Measurements from ENCODE around the gene FAM237B. TPM values are rescaled to one million over a fixed set of nuclear protein-coding genes. Genes with fewer than 3 reads are reported as not detected.

FAM237B gene
- total RNA-seq, 5 donors from 2014 or later (not counting 1 experiment from before 2014, with no cell fraction given), result not detected

DNA sequence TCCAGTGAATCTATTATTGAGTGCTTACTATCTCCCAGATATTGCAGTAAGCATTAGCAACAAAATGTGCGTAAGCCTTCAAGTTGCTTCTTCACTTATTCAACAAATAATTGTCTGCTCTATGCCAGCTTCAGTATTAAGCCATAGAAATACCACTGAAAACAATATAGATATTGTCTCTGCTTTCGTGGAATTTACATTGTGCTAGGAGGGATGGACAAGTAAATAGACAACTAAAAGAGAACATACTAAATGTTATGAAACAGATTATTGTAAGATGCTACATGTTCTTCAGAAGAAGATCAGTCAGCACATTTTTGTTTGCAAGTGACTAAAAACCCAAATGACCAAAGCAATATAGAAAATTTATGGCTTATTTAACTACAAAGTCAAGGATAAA, 48.9 kb downstream of the FAM237B start:
- Histone ChIP-seq H3K4me3 (ENCODE audit: control insufficient read depth in 1 of 2, extremely low read depth in 1 of 2, low read length in 1 of 2) (no peak overlapping the region), H3K27me3 (replicated peaks in 1 of 2; ENCODE audit: control insufficient read depth in 2 of 2, extremely low read depth in 1 of 2, insufficient read depth in 2 of 2, low read length in 1 of 2) (no peaks in the 10 kb centered on the region), H3K9me3 (no peaks in the 10 kb centered on the region), H3K36me3 (ENCODE audit: control insufficient read depth in 2 of 2, extremely low read depth in 1 of 2, insufficient read depth in 1 of 2, low read length in 1 of 2) (no peaks in the 10 kb centered on the region), H3K27ac (ENCODE audit: low read length) (no peak overlapping the region), H3K4me1 (ENCODE audit: control insufficient read depth in 1 of 2, extremely low read depth in 1 of 2, insufficient read depth in 2 of 2, low read length in 2 of 2) (no peaks in the 10 kb centered on the region)
- WGBS (ENCODE audit: insufficient coverage), result no CpG with 5 or more reads among the region's 2 CpGs
- Mint-ChIP-seq H3K27ac (no peak overlapping the region), H3K36me3 (no peaks in the 10 kb centered on the region), H3K9me3 (no peaks in the 10 kb centered on the region), H3K27me3 (no peaks in the 10 kb centered on the region), H3K4me1 (no peaks in the 10 kb centered on the region), H3K4me3 (no peak overlapping the region)
- no peak for DNase-seq
- CTCF ChIA-PET, result no interaction called here
- POLR2A ChIA-PET, result no interaction called here
- no peak for ATAC-seq (replicated peaks in 1 of 4)

DNA sequence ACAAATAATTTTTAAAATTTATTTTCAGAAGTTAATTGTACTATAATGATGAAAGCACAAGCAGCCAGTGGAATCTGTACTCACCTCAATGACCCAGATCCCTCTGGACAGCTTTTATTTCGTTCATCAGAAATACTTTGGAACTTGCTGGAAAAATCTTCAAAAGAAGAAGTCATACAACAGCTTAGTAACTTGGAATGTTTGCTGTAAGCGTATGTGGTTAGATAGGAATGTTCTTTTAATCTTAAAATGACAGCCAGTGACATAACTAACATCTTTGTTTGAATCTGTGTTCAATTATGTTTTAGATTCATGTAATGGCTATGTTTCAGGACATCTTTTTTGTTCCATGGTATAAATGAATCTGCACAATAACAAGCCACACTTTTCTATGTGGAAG, 49.4 kb downstream of the FAM237B start:
- Histone ChIP-seq H3K4me3 (ENCODE audit: control insufficient read depth in 1 of 2, extremely low read depth in 1 of 2, low read length in 1 of 2) (no peak overlapping the region), H3K27me3 (replicated peaks in 1 of 2; ENCODE audit: control insufficient read depth in 2 of 2, extremely low read depth in 1 of 2, insufficient read depth in 2 of 2, low read length in 1 of 2) (no peaks in the 10 kb centered on the region), H3K36me3 (ENCODE audit: control insufficient read depth in 2 of 2, extremely low read depth in 1 of 2, insufficient read depth in 1 of 2, low read length in 1 of 2) (no peaks in the 10 kb centered on the region), H3K27ac (ENCODE audit: low read length) (no peak overlapping the region), H3K4me1 (ENCODE audit: control insufficient read depth in 1 of 2, extremely low read depth in 1 of 2, insufficient read depth in 2 of 2, low read length in 2 of 2) (no peaks in the 10 kb centered on the region), H3K9me3 (no peaks in the 10 kb centered on the region)
- WGBS (ENCODE audit: insufficient coverage), result 100% methylated on average over 1 of the region's 2 CpGs
- ATAC-seq (replicated peaks in 1 of 4), result no peak
- no peak overlapping the region for H3K4me3 Mint-ChIP-seq
- POLR2A ChIA-PET, result no interaction called here
- H3K4me1 Mint-ChIP-seq, result no peaks in the 10 kb centered on the region
- no peaks in the 10 kb centered on the region for H3K27me3 Mint-ChIP-seq
- H3K27ac Mint-ChIP-seq, result no peak overlapping the region
- H3K9me3 Mint-ChIP-seq, result no peaks in the 10 kb centered on the region
- CTCF ChIA-PET, result no interaction called here
- DNase-seq, result no peak
- H3K36me3 Mint-ChIP-seq, result no peaks in the 10 kb centered on the region

- no peaks in the 10 kb centered on the region for H3K4me1 ChIP-seq (ENCODE audit: control insufficient read depth in 1 of 2, extremely low read depth in 1 of 2, insufficient read depth in 2 of 2, low read length in 2 of 2)
- no peaks in the 10 kb centered on the region for H3K27me3 ChIP-seq (replicated peaks in 1 of 2; ENCODE audit: control insufficient read depth in 2 of 2, extremely low read depth in 1 of 2, insufficient read depth in 2 of 2, low read length in 1 of 2)
- ChIA-PET CTCF (no interaction called here), POLR2A (interaction anchor here in 1 of 2 donors (0.6 kb wide), 1 partner anchor 13 kb away, joined by 3 read pairs; no protein-coding TSS in a partner anchor)
- no peak overlapping the region for H3K27ac ChIP-seq (ENCODE audit: low read length)
- H3K4me1 Mint-ChIP-seq, result no peaks in the 10 kb centered on the region
- no peak overlapping the region for H3K4me3 ChIP-seq (ENCODE audit: control insufficient read depth in 1 of 2, extremely low read depth in 1 of 2, low read length in 1 of 2)
- no peaks in the 10 kb centered on the region for H3K36me3 Mint-ChIP-seq
- DNase-seq, result no peak
- no peaks in the 10 kb centered on the region for H3K27me3 Mint-ChIP-seq
- no peak overlapping the region for H3K27ac Mint-ChIP-seq
- H3K4me3 Mint-ChIP-seq, result no peak overlapping the region
- no peaks in the 10 kb centered on the region for H3K36me3 ChIP-seq (ENCODE audit: control insufficient read depth in 2 of 2, extremely low read depth in 1 of 2, insufficient read depth in 1 of 2, low read length in 1 of 2)
- ATAC-seq (replicated peaks in 1 of 4), result no peak
- no CpG with 5 or more reads among the region's 2 CpGs for whole genome bisulfite sequencing (ENCODE audit: insufficient coverage)
- H3K9me3 Mint-ChIP-seq, result no peaks in the 10 kb centered on the region
- H3K9me3 ChIP-seq, result no peaks in the 10 kb centered on the region
Measured at GRCh38 chr7:90270431-90271178, 50.5 kb downstream of the FAM237B start.

- WGBS (ENCODE audit: insufficient coverage), result 100% methylated on average over 1 of the region's 1 CpG
- H3K9me3 Mint-ChIP-seq, result no peaks in the 10 kb centered on the region
- CTCF ChIA-PET, result no interaction called here
Measured at GRCh38 chr7:90269163-90269562, 51.9 kb downstream of the FAM237B start.

DNA sequence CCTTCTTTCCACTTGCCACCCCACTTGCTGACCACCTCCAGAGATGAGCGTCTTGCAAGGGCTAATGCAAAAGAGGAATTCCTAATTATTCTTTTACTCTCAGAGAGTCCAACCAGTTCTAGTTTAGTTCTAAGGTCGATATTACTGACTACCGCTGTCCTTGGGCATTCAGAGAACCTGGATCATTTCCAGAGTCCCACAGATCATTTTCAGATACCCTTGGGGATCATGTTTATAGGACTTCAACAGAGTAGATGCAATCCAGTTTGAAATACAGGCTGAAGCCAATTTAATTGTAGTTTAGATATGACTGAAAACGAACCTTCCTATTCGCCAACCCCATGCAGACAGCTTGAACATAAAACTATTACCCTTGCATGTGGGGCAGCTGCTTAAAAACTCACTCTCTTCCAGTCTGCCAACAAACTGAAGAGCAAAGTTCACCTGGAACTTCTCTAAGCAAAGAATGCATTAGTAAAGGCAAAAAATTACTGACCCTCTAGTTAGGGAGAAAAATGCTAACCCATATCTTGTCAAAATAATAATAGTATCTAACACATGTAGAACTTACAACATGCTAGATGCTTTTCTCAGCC, 53.7 kb downstream of the FAM237B start:
- H3K9me3 Mint-ChIP-seq, result no peaks in the 10 kb centered on the region
- Histone ChIP-seq H3K27ac (ENCODE audit: low read length) (no peak overlapping the region), H3K36me3 (ENCODE audit: control insufficient read depth in 2 of 2, extremely low read depth in 1 of 2, insufficient read depth in 1 of 2, low read length in 1 of 2) (no peaks in the 10 kb centered on the region), H3K4me1 (ENCODE audit: control insufficient read depth in 1 of 2, extremely low read depth in 1 of 2, insufficient read depth in 2 of 2, low read length in 2 of 2) (no peaks in the 10 kb centered on the region), H3K27me3 (replicated peaks in 1 of 2; ENCODE audit: control insufficient read depth in 2 of 2, extremely low read depth in 1 of 2, insufficient read depth in 2 of 2, low read length in 1 of 2) (no peaks in the 10 kb centered on the region), H3K9me3 (no peaks in the 10 kb centered on the region), H3K4me3 (ENCODE audit: control insufficient read depth in 1 of 2, extremely low read depth in 1 of 2, low read length in 1 of 2) (no peak overlapping the region)
- no peak overlapping the region for H3K4me3 Mint-ChIP-seq
- 86% methylated on average over 1 of the region's 5 CpGs for WGBS (ENCODE audit: insufficient coverage)
- H3K27me3 Mint-ChIP-seq, result peaks cover 0 to 6% of the 10 kb centered on the region in 2 donors
- H3K4me1 Mint-ChIP-seq, result no peaks in the 10 kb centered on the region
- ChIA-PET CTCF (no interaction called here), POLR2A (no interaction called here)
- no peaks in the 10 kb centered on the region for H3K36me3 Mint-ChIP-seq
- no peak overlapping the region for H3K27ac Mint-ChIP-seq
- DNase-seq (no peak), ATAC-seq (replicated peaks in 1 of 4) (no peak)

More at GRCh38 chr7:90269163-90269562, 51.9 kb downstream of the FAM237B start:
- H3K36me3 ChIP-seq (ENCODE audit: control insufficient read depth in 2 of 2, extremely low read depth in 1 of 2, insufficient read depth in 1 of 2, low read length in 1 of 2), result no peaks in the 10 kb centered on the region
- ATAC-seq (replicated peaks in 1 of 4) (no peak), DNase-seq (no peak)
- no peak overlapping the region for H3K4me3 ChIP-seq (ENCODE audit: control insufficient read depth in 1 of 2, extremely low read depth in 1 of 2, low read length in 1 of 2)
- no peak overlapping the region for H3K4me3 Mint-ChIP-seq
- H3K27me3 ChIP-seq (replicated peaks in 1 of 2; ENCODE audit: control insufficient read depth in 2 of 2, extremely low read depth in 1 of 2, insufficient read depth in 2 of 2, low read length in 1 of 2), result no peaks in the 10 kb centered on the region
- POLR2A ChIA-PET, result no interaction called here
- no peaks in the 10 kb centered on the region for H3K36me3 Mint-ChIP-seq
- no peaks in the 10 kb centered on the region for H3K9me3 ChIP-seq
- no peak overlapping the region for H3K27ac ChIP-seq (ENCODE audit: low read length)
- no peaks in the 10 kb centered on the region for H3K4me1 Mint-ChIP-seq
- peaks cover 0 to 4% of the 10 kb centered on the region in 2 donors for H3K27me3 Mint-ChIP-seq
- no peaks in the 10 kb centered on the region for H3K4me1 ChIP-seq (ENCODE audit: control insufficient read depth in 1 of 2, extremely low read depth in 1 of 2, insufficient read depth in 2 of 2, low read length in 2 of 2)
- no peak overlapping the region for H3K27ac Mint-ChIP-seq

GRCh38 chr7:90266808-90267207, 54.3 kb downstream of the FAM237B start:
- Mint-ChIP-seq H3K4me3 (no peak overlapping the region), H3K27ac (no peak overlapping the region), H3K4me1 (no peaks in the 10 kb centered on the region), H3K36me3 (no peaks in the 10 kb centered on the region), H3K9me3 (no peaks in the 10 kb centered on the region), H3K27me3 (peaks cover 0 to 6% of the 10 kb centered on the region in 2 donors)
- POLR2A ChIA-PET, result no interaction called here
- CTCF ChIA-PET, result no interaction called here
- Histone ChIP-seq H3K36me3 (ENCODE audit: control insufficient read depth in 2 of 2, extremely low read depth in 1 of 2, insufficient read depth in 1 of 2, low read length in 1 of 2) (no peaks in the 10 kb centered on the region), H3K27me3 (replicated peaks in 1 of 2; ENCODE audit: control insufficient read depth in 2 of 2, extremely low read depth in 1 of 2, insufficient read depth in 2 of 2, low read length in 1 of 2) (no peaks in the 10 kb centered on the region), H3K4me3 (ENCODE audit: control insufficient read depth in 1 of 2, extremely low read depth in 1 of 2, low read length in 1 of 2) (no peak overlapping the region), H3K4me1 (ENCODE audit: control insufficient read depth in 1 of 2, extremely low read depth in 1 of 2, insufficient read depth in 2 of 2, low read length in 2 of 2) (no peaks in the 10 kb centered on the region), H3K9me3 (no peaks in the 10 kb centered on the region), H3K27ac (ENCODE audit: low read length) (no peak overlapping the region)
- ATAC-seq (replicated peaks in 1 of 4) (no peak), DNase-seq (no peak)
- no CpG with 5 or more reads among the region's 3 CpGs for WGBS (ENCODE audit: insufficient coverage)
